Stimulated activated CD8-positive, alpha-beta memory T cell treated with anti-CD3 and anti-CD28 coated beads, Interleukin-2, amount 100 ng/mL, for 48 hours (primary cell): ENCODE measurements around the gene PTPRE.
A peak's percentile ranks its signal among the peaks of the same experiment; 100 is the strongest.

Experiments
- DNase-seq, 2 donors: peaks; one replicate each; pipeline ENCODE4 v3.0.0-alpha.2; 2020; ENCODE audit warnings: low read depth in 2 of 2

Gene PTPRE

DNA sequence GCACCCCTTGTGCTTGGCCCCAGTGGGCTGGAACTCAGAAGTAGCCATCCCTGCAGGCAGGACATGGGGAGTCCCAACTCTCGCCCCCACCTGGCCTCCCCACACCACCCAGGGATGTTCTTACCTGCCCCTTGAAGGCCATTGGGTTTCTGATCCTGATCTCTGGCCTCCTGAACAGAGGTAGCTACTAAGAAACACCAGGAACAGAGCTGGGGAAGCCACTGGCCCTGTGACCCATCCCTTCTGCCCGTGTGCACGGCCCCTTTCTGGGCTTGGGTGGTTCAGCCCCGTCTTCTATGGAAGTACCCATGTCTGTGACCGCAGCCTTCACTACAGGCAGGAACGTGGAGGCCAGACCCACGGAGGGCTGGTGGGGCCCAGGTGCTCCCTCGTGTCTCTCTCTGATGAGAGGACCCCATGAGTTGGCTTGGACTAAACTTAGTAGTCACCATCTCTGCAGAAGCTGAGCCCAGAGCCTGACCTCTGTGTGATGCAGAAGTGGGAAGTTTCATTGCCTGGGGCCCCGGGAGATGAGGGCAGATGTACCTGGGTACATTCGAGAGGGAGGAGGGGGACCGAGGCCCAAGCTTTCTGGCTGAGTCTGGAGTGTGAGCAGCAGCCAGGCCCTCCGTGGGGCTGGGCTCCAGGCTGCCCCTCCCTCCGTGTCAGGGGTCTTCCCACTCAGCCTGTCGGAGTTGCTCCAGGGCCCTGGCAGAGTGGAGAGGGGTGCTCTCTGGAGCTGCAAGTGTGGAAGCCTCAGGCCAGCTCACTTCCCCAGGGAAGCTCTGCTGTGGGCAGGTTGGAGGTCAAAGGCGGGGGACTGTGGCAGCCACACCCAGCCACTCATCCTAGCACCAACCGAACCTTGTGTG lies 138.3 kb downstream of the PTPRE start:
- no peak for DNase-seq

DNA sequence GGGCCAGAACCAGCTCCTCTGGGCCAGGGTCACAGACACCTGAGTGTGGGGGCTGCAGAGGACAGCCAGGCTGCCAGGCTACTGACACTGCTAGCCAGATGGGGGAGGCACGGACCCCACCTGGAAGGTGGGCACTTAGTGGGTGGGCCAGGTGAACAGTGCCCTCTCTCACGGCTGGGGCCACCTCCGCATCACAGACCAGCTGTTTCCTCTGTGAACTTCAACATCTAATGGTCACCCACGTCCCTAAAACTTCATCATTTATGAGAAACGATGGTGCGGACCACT lies 138.9 kb downstream of the PTPRE start:
- DNase-seq = no peak

- no peak for DNase-seq
Measured at GRCh38 chr10:128046156-128046952, 139.5 kb downstream of the PTPRE start.

DNA sequence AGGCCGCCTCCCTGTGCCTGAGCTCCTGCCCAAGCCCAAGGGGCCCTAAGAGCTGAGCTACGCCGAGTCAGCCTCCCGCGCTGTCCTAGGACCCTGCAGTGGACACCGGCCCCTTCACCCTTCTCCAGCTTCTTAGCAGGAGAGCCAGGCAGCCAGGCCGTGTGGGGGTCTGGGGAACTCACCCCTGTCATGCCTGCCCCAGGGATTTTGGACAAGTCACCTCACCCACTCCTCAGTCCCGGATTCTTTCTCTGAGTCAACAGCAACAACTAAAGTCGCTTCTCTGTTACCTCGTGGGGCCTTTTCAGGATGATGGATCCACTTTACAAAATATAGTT lies 140.0 kb downstream of the PTPRE start:
- DNase-seq = no peak

- peak; percentile 69 to 76 for DNase-seq
Measured at GRCh38 chr10:128047351-128047750, 140.4 kb downstream of the PTPRE start.

DNA sequence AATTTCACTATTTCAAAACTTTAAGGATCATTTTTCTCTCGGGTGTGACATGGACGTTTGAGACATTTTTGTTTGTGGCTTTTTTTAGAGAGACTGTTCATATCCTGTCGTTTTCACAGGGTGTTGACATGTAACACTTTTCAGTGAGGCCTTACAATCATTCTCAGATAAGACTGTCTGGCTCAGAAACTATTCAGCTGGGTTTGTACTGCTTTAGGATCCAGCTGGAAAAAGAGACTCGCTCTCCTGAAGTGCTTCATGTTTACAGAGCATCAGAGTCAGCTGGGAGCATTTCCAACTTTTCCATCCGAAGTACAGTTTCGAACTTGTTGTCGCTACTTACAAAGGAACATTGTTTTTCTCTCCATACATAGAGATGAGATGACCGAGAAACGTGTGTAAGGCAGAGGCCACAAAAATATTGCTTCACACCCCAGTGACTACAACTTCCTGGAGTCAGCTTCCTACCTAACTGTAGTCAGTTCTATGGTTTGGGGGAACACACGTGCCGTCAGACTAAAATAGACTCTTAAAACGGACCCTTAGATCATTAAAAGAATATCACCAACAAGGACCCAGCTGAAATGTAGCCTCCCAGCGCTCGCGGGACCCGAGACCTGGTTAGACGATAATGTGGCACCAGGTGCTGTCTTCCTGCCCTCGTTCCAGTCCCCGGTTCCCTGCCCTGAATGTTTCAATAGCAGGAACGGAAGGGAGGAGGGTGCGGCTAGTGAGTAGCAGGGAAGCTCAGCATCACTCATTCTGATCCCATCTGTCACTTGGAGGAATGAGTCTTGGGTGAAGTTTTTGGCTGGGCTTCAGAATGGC lies 141.3 kb downstream of the PTPRE start:
- DNase-seq = no peak

DNA sequence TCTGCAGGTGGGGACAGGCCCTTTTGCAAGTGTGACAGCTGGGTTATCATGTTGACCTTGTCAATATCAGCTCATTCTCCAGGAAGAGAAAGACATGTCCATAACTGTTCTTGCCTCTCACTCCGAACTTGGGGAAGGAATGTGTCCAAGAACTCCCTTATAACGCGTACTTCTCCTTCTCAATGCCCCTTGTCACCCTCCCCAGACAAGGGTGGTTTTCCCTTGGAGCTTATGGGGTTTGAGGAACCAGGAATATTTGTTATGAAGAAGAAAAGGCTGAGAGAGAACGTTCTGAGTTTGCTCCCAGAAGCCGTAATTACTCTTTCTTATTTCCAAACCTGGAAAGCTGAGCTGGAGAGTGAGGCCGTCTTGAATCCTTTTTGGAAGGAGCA lies 141.9 kb downstream of the PTPRE start:
- no peak for DNase-seq

DNA sequence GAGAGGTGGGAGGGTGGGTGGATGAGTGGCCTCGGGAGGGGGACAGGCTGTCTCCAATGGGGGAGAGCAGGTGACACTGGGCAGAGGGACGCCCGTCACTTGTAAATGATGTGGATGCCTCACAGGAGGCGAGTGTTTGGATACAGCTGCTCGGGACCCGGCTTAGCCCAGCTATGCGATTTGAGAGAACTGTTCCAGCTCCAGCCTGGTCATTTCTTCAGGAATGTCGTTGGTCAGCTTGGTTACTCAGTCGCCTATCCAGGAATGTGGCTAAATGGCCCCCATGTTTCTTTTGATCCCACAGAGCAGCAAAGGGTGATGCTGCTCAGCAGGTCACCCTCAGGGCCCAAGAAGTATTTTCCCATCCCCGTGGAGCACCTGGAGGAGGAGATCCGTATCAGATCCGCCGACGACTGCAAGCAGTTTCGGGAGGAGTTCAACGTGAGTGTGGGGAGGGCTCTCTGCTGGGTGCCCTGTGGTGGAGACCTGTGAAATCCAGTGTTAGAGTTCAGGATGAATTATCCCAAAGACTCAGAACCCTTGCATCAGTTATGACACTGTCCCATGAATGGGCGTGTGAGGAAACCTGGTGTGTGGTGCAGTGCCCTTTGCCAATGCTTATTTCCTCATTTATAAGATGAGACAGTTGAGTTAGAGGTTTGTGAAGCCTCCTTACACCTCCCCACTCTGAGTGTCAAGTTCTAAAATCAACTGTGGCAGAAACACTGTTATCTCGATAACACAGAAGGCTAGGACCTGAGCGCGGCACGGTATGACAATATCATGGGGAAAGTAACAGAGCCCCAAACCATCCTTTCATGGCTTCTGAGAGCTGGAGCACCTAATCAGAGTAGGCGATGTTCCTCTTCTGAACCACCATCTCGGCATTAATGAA lies 142.6 kb downstream of the PTPRE start:
- no peak for DNase-seq

- DNase-seq = no peak
Measured at GRCh38 chr10:128050121-128050516, 143.2 kb downstream of the PTPRE start.

GRCh38 chr10:128050936-128051335 lies 144.0 kb downstream of the PTPRE start:
- no peak for DNase-seq

DNA sequence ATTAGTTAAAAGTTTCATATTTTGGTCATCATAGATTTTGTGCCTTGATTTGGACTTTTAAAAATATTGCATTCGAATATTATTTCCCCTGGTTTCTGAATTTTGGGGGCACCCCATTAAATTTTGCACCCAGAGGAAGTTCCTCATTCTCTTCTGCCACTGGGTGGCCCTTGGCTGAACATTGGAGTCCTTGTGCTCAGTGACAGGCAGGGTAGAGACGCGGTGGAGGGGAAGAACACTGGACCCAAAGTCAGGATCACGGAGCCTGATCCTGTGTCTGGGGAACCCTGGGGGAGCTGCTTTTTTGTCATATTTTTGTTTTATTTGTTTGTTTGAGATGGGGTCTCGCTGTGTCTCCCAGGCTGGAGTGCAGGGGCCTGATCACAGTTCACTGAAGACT lies 144.6 kb downstream of the PTPRE start:
- DNase-seq = no peak

DNA sequence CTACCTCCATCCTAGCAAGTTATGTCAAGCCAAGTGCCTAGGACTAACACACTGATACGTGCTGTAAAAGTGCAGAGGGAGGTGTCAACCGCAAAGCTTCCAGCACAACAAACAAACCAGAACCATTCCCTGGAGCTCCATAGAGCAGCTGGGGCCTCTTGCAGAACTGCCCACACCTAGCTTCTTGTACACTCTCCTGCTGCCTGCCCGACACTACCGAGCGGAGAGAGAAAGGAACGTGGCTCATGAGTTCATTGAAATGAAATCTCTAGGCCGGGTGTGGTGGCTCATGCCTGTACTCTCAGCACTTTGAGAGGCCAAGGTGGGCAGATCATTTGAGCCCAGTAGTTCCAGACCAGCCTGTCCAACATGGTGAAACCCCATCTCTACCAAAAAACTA lies 145.8 kb downstream of the PTPRE start:
- no peak for DNase-seq

GRCh38 chr10:128053356-128053755 lies 146.5 kb downstream of the PTPRE start:
- DNase-seq = no peak

- DNase-seq = no peak
Measured at GRCh38 chr10:128054163-128054970, 147.5 kb downstream of the PTPRE start.

GRCh38 chr10:128055061-128055868 lies 148.4 kb downstream of the PTPRE start:
- no peak for DNase-seq

DNA sequence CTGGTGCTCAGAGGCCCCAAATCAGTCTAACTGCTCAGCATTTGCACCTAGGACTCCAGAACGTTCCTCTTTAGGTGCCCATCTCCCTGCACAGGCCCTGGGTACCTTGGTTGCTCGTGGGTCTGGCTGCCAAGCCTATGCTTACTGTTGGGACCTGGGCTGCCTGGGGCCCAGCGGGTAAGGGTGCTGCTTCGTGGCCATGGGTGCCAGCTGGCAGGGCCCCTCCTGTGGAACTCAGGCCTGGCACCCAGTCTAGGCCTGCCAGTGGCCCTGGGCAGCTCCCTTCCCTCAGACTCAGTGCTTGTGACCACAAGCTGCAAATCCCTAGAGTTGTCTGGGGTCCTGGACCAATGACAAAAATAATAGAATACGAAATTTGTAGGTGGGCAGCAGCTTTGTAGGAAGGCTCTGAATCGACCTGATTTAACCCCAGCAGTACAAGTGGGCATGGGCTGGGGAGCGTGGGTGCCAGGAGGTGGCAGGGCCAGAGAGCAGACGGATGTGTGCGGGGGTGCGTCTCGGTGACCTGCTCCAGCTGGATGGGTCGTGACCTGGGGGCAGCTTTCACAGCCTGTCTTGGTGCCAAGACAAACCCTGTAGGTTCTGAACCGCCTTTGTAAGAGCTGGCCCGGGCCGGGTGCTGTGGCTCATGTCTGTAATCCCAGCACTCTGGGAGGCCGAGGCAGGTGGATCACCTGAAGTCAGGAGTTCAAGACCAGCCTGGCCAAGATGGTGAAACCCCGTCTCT lies 149.6 kb downstream of the PTPRE start:
- no peak for DNase-seq

DNA sequence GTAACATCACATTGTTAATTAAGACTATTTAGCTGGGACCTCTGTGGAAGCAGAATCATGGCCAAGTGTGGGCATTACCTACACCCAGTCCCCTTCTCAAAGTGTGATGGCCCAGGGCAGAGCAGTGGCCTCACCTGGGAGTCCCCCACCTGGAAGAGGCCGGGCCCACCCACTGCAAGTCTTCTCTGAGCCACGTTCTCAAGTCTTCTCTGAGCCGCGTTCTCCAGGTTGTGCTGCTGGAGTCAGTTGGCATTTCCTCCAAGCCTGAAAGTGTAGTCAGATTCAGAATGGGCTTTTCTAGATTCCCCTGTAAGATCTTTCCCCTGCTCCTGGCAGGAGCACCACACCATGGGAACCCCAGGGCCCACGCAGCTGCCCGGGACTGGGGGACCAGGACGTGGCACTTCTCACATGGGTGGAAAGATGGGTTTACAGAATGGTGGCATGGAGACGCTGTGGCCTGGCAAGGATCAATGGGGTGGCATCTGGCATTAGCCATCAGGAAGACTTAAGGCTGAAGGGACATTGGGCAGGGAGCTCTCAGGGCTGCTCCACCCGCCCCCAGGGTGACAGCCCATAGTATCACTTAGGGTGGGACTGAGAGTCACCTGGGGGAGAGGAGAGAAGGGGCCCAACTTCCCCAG lies 151.3 kb downstream of the PTPRE start:
- DNase-seq = no peak

DNA sequence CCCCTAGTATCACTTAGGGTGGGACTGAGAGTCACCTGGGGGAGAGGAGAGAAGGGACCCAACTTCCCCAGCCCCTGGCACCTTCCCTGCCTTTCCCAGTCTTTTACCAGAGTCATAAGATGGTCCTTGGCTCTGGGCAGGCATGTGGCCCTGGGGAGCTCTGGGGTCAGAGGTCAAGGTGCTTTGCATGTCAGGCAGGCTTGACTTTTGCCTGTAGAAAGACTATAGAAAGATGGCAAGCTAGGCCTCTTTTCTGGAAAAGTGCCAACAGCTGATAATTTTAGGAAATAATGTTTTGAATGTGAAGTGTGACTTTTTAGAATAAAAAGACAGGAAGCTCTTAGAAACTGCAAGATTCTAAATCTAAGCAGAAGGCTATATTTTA lies 151.8 kb downstream of the PTPRE start:
- no peak for DNase-seq
